ENCODE data around the gene ZNF184.

The ZNF184 gene

DNA sequence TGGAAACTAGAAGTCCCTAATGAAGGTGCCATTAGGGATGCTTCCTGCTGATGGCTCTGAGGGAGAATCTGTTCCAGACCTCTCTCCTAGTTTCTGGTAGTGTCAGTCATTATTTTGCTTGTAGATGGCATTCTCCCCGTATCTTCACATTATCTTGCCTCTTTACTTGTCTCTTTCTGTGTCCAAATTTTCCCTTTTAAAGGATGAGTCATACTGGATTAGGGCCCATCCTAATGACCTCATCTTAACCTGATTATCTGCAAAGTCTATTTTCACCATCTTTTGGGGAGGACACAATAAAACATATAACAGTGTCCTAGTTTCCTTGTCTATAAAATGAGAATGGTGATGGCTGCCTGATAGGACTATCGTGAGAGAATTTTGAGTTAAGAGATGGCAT, 57.0 kb downstream of the ZNF184 start:
- no peak for DNase-seq

DNA sequence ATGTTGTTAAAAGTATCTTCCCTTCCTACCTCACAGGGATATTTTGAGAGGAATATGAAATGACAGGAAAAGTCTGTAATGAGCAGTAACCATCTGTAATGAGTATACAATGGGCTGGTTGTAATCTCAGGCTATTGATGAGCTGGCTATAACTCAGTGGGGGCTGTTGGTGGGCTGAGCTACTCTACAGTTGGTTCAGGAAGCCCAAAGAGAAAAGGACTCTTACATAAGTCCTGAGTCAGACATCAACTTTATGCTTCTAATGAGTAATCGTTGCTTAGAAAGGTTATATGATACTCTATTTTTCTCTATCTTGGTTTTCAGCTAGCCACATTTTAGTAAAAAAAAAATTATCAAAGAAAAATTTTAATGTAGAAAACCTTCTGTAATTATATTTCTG, 57.9 kb downstream of the ZNF184 start:
- no peak for DNase-seq

DNA sequence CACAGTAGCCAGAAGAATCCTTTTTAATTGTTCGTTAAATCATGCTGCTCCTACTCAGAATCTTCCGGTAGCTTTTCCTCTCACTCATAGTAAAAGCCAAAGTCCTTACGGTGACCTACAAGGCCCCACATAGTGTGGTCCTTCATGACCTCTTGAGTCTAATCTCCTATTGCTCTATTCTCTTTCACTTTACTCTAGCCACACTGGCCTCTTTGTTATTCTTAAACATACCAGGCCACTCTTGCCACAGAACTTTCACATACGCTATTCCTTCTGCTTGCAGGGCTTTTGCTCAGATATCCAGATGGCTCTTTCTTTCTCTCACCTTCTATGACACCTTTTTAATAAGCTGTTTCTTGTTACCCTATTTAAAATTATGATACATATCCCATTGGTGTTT, 58.6 kb downstream of the ZNF184 start:
- DNase-seq: no peak

DNA sequence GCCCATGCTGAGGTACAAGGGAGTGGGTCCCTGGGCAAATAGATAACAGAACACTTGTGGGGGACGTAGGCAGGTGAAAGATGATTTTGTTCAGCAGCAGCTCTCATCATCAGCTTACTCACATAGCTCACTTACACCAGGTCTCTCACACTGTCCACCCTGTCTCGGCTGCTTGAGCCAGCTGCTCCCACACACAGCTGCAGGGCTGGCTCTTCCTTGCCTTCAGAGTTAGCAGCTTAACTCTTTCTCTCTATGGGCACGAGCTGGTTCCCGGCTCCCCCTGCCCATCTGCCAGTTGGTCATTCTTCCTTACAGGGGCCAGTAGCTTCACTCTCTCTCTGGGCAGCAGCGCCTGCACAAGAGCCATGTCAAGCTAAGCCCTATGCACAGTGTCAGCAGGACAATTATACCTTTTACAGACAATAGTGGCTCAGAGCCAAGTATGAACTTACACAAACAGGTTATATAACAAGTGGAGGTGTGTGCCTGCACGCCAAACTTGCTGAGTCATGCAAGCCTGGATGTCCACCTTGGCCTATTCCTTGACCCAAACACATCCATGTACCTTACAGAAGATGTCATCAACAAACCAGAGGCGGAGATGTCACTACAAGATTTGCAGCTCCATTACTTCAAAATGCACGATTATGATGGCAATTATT, 65.6 kb downstream of the ZNF184 start:
- DNase-seq: no peak

DNA sequence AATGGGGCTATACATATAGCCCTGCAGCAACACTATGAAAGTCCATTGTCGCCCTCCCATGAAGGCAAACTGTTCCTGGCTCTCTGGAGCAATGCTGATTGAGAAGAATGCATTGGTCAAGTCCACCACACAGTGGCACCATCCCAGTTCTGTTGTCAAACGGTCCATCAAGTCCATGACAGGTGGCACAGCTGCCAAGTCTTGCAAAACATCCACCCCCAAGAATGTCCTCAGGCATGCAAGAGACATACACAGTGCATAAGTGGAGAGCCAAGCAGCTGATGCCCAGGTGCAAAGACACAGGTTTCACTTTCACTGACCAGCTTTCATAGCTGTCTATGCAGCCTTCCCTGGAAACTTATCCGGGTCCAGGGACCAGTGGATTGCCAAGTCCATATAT, 66.8 kb downstream of the ZNF184 start:
- no peak for DNase-seq

DNA sequence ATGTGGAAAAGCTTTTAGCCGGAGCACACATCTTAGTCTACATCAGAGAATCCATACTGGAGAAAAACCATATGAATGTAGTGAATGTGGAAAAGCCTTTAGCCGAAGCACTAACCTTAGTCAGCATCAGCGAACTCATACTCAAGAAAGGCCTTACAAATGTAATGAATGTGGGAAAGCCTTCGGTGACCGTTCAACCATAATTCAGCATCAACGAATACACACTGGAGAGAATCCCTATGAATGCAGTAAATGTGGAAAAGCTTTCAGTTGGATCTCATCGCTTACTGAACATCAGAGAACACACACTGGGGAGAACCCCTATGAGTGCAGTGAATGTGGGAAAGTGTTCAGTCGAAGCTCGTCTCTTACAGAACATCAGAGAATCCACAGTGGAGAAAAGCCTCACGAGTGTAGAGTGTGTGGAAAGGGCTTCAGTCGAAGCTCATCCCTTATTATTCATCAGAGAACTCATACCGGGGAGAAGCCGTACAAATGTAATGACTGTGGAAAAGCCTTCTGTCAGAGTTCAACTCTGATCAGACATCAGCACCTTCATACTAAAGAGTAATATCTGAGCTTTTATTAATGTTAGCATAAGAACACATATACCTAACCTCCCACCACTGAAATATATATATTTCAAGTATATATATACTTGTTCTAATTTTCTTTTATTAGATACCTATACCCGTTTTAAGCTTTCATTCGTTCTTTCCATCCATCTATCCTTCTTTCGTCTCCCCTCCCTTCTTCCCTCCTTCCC, 71.8 kb downstream of the ZNF184 start:
- DNase-seq: no peak
